Dermis blood vessel endothelial cell (primary cell): ENCODE results near the gene LMF1. TPM values are rescaled to one million over a fixed set of nuclear protein-coding genes. Genes with fewer than 3 reads are reported as not detected.
"Not testable (repeated sequence)": the region's sequence is repeated elsewhere in the genome, so short reads cannot be mapped to it uniquely, and the experiment has no call there.

ENCODE experiments used
- DNase-seq: peaks from one replicate; pipeline ENCODE4 v3.0.0; 2010
- total RNA-seq: library from RNA; depleted of rRNA; stranded (reverse); fragments of >200 nt; gene quantifications from 2 replicates; pipeline ENCODE4 v1.2.3, GENCODE V29; 2014

LMF1 gene
- total RNA-seq, 1 donor from 2014 or later, result 14.6 TPM

DNA sequence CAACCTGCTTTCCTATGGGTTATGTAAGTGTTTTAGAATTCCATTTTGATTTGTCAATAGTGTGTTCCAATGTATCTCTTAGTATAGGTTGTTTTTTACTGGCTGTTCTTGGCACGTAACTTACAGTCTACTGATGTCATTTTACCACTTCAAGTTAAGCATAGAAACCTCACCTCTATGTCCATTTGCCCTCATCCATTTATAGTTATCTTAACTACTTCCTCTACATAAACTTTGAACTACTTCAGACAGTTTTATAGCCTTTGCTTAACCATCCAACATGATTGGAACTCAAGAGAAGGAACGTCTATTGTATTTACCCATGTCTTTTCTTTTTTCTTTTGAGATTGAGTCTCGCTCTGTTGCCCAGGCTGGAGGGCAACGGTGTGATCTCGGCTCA lies 105.8 kb downstream of the LMF1 start:
- no peak for DNase-seq

- DNase-seq, result no peak
Observed at GRCh38 chr16:861446-861845, 109.3 kb downstream of the LMF1 start.

- no peak for DNase-seq
Observed at GRCh38 chr16:860891-861290, 109.9 kb downstream of the LMF1 start.

DNA sequence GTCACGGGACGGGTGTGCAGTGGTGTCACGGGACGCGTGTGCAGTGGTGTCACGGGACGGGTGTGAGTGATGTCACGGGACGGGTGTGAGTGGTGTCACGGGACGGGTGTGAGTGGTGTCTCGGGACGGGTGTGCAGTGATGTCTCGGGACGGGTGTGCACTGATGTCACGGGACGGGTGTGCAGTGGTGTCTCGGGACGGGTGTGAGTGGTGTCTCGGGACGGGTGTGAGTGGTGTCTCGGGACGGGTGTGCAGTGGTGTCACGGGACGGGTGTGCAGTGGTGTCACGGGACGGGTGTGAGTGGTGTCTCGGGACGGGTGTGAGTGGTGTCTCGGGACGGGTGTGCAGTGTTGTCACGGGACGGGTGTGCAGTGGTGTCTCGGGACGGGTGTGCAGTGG lies 111.8 kb downstream of the LMF1 start:
- not testable (repeated sequence) for DNase-seq

- DNase-seq, result not testable (repeated sequence)
Observed at GRCh38 chr16:858441-858840, 112.3 kb downstream of the LMF1 start.

DNA sequence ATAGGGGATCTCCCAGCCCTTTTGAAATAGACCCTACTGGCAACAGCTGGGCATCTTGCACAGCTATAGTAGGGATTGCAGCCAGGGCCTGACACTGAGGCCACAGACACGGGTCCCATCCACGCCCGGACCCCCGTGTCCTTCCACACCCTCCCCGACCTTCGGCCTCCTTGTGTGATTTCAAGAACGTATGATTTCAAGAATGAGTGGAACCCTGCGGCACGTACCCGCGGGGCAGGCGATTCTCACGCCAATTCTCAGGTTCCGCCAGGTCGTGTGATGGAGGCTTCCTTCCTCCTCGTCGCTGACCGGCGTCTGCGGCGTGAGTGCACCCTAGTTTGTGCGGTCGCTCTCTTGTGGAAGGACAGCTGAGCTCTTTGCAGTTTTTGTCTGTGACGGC lies 114.0 kb downstream of the LMF1 start:
- no peak for DNase-seq

GRCh38 chr16:856101-856500 lies 114.7 kb downstream of the LMF1 start:
- DNase-seq, result no peak

- DNase-seq, result no peak
Observed at GRCh38 chr16:855471-855870, 115.3 kb downstream of the LMF1 start.

GRCh38 chr16:854808-855410 lies 115.9 kb downstream of the LMF1 start:
- no peak for DNase-seq

GRCh38 chr16:853981-854807 lies 116.6 kb downstream of the LMF1 start:
- no peak for DNase-seq

GRCh38 chr16:853306-853705 lies 117.5 kb downstream of the LMF1 start:
- DNase-seq, result no peak

DNA sequence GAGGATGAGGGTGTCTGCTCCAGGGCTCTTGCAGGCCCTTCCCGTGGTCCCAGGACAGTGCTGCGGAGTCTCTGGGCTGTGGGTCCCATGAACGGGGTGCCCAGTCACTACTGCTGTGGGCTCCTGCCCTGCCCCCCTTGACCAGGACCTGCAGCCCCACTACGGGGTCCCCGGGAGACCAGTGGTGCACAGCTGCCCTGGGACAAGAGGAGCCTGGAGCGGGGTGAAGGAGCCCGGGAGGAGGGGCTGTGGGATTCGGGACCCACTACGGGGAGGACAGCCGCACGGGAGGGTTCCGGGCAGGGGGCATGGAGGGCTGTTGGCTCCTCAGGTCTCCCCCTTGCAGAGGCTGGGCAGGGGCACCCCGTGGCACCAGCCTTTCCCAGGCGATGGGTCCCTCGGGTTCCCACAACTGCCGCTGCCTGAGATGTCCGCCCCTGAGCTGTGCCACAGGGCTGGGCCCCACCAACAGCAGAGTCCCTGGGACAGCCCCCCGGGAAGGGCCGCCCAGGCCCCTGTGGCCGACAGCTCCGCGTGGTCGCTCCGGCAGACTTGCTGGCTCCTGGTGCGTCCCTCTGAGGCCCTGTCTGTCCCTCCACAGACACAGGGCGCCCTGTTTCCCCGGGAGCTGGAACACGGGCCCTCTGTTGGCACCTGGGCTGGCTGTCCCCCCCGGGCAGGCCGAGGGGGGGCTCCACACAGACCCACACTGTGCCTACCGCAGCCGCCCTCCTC lies 118.2 kb downstream of the LMF1 start:
- no peak for DNase-seq

GRCh38 chr16:851871-852270 lies 118.9 kb downstream of the LMF1 start:
- no peak for DNase-seq

- DNase-seq, result no peak
Observed at GRCh38 chr16:851209-851810, 119.5 kb downstream of the LMF1 start.

DNA sequence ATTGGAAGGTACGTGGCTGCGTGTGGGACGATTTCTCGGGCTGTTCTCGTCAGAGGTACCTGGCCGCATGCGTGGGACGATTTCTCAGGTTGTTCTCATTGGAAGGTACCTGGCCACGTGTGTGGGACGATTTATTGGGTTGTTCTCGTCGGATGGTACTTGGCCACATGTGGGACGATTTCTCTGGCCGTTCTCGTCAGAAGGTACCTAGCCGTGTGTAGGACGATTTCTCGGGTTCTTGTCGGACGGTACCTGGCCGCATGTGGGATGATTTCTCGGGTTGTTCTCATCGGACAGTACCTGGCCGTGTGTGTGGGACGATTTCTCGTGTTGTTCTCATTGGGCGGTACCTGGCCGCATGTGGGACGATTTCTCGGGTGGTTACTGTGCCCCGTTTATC lies 120.1 kb downstream of the LMF1 start:
- DNase-seq, result no peak

- no peak for DNase-seq
Observed at GRCh38 chr16:848510-849253, 122.1 kb downstream of the LMF1 start.

DNA sequence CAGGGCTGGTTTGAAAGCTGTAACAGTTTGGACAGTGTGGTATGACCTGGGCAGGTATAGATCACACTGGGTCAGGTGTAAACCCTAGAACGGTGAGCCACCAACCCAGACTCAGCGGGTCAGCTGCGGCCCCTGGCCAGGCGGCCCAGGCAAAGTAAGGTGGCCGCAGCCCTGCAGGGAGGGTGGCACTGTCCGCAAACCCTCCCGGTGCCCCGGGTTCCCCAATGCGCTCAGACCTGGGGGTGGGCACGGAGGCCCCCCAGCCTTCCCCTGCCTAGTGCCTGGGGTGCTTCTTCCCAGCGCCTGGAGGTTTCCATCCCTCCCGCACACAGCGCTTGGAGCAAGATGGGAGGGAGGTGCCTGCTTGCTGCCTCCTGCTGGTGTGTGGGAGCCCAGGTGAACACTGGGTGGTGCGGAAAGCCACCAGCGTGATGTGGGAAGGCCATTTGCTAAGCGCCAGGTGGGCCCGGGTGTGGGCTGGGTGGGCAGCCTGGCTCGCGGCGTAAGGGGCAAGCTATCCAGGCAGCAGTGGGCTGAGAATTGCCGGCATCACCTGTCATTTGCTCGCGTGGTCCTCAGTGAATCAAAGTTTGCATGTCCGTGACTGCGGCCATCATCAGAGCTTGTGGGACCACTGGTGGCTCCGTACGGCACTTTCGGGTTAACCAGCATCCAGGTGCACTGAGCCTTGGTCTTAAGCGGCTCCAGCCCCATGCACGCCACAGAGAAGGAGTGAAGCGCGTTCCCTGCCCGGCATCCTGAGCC lies 122.9 kb downstream of the LMF1 start:
- DNase-seq, result no peak

- no peak for DNase-seq
Observed at GRCh38 chr16:847151-847550, 123.6 kb downstream of the LMF1 start.

- no peak for DNase-seq
Observed at GRCh38 chr16:845351-845745, 125.4 kb downstream of the LMF1 start.

- no peak for DNase-seq
Observed at GRCh38 chr16:844638-845350, 126.0 kb downstream of the LMF1 start.

- DNase-seq, result no peak
Observed at GRCh38 chr16:843771-844170, 127.0 kb downstream of the LMF1 start.
